LNCAP (cell line): ENCODE results near the gene MIEN1.

Experiments used
- TF ChIP-seq, protein P1 (sequence below): fragments of 450-650 bp; IDR thresholded peaks from 2 replicates; pipeline ENCODE4 v1.5.1; 2017; ENCODE audit warnings: mild to moderate bottlenecking

MIEN1 gene

GRCh38 chr17:39739885-39740356 lies 9.6 kb upstream of the MIEN1 start:
- TF ChIP-seq, protein P1, sequence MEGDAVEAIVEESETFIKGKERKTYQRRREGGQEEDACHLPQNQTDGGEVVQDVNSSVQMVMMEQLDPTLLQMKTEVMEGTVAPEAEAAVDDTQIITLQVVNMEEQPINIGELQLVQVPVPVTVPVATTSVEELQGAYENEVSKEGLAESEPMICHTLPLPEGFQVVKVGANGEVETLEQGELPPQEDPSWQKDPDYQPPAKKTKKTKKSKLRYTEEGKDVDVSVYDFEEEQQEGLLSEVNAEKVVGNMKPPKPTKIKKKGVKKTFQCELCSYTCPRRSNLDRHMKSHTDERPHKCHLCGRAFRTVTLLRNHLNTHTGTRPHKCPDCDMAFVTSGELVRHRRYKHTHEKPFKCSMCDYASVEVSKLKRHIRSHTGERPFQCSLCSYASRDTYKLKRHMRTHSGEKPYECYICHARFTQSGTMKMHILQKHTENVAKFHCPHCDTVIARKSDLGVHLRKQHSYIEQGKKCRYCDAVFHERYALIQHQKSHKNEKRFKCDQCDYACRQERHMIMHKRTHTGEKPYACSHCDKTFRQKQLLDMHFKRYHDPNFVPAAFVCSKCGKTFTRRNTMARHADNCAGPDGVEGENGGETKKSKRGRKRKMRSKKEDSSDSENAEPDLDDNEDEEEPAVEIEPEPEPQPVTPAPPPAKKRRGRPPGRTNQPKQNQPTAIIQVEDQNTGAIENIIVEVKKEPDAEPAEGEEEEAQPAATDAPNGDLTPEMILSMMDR = no peak

GRCh38 chr17:39738983-39739884 lies 8.9 kb upstream of the MIEN1 start:
- TF ChIP-seq, protein P1 = no peak

DNA sequence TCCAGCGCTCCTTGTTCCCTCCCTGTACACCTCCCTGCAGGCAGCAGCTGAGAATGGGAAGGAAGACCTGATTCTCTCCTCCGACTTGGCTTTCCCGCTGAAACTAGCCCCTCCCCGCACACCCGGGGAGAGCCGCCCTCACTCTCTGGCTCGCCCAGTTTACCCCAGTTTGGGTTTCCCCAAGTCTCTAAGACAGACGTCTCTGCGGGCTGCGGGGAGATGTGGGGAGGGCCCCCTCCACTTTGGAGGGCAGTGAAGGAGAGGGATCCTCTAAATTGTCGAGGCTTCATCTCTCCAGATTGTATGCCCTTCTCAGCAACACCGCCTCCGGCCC lies 8.2 kb upstream of the MIEN1 start:
- TF ChIP-seq, protein P1 = no peak

- TF ChIP-seq, protein P1 = no peak
Measured at GRCh38 chr17:39737760-39738567, 7.6 kb upstream of the MIEN1 start, which contains the start of gene GRB7. Gene GRB7 (plus strand): TSS chr17:39737938. CDS start chr17:39742302, 4,364 bp downstream.

GRCh38 chr17:39737206-39737759 lies 7.0 kb upstream of the MIEN1 start:
- TF ChIP-seq, protein P1 = no peak

- TF ChIP-seq, protein P1 = no peak
Measured at GRCh38 chr17:39736319-39737165, 6.2 kb upstream of the MIEN1 start.
